ENCODE results near the gene MAGI1. TPM values are rescaled to one million over a fixed set of nuclear protein-coding genes. Genes with fewer than 3 reads are reported as not detected.
"Not testable (repeated sequence)": the region's sequence is repeated elsewhere in the genome, so short reads cannot be mapped to it uniquely, and the experiment has no call there.

The MAGI1 gene
- total RNA-seq, result 22.1 and 44.9 TPM in 2 replicates

GRCh38 chr3:66038726-66039589, at the start of gene MAGI1:
Gene MAGI1 (minus strand): TSS chr3:66038918. CDS start chr3:66038308, 610 bp downstream.
- peak; percentile 68 for DNase-seq (ENCODE audit: extremely low read depth, low read depth, low spot score)

GRCh38 chr3:66083784-66084213, 45.1 kb upstream of the MAGI1 start:
- DNase-seq (ENCODE audit: extremely low read depth, low read depth, low spot score), result no peak

GRCh38 chr3:66083096-66083678, 44.5 kb upstream of the MAGI1 start:
- DNase-seq (ENCODE audit: extremely low read depth, low read depth, low spot score), result no peak

GRCh38 chr3:66082679-66083078, 44.0 kb upstream of the MAGI1 start:
- no peak for DNase-seq (ENCODE audit: extremely low read depth, low read depth, low spot score)

- no peak for DNase-seq (ENCODE audit: extremely low read depth, low read depth, low spot score)
These were observed 41.4 kb upstream of the MAGI1 start for GRCh38 chr3:66080167-66080566.

- DNase-seq (ENCODE audit: extremely low read depth, low read depth, low spot score), result no peak
These were observed 39.3 kb upstream of the MAGI1 start for GRCh38 chr3:66077973-66078372.

- no peak for DNase-seq (ENCODE audit: extremely low read depth, low read depth, low spot score)
These were observed 38.2 kb upstream of the MAGI1 start for GRCh38 chr3:66076861-66077470.

GRCh38 chr3:66075281-66075680, 36.6 kb upstream of the MAGI1 start:
- no peak for DNase-seq (ENCODE audit: extremely low read depth, low read depth, low spot score)

- no peak for DNase-seq (ENCODE audit: extremely low read depth, low read depth, low spot score)
These were observed 34.9 kb upstream of the MAGI1 start for GRCh38 chr3:66073464-66074141.

- no peak for DNase-seq (ENCODE audit: extremely low read depth, low read depth, low spot score)
These were observed 29.5 kb upstream of the MAGI1 start for GRCh38 chr3:66068255-66068654.

- no peak for DNase-seq (ENCODE audit: extremely low read depth, low read depth, low spot score)
These were observed 28.4 kb upstream of the MAGI1 start for GRCh38 chr3:66066963-66067617.

- DNase-seq (ENCODE audit: extremely low read depth, low read depth, low spot score), result no peak
These were observed 16.6 kb upstream of the MAGI1 start for GRCh38 chr3:66055289-66055688.

GRCh38 chr3:66053550-66054094, 14.9 kb upstream of the MAGI1 start:
- DNase-seq (ENCODE audit: extremely low read depth, low read depth, low spot score), result no peak

- DNase-seq (ENCODE audit: extremely low read depth, low read depth, low spot score), result no peak
These were observed 14.2 kb upstream of the MAGI1 start for GRCh38 chr3:66052721-66053549.

GRCh38 chr3:66050821-66051220, 12.1 kb upstream of the MAGI1 start:
- DNase-seq (ENCODE audit: extremely low read depth, low read depth, low spot score), result no peak

GRCh38 chr3:66048051-66048395, 9.3 kb upstream of the MAGI1 start:
- DNase-seq (ENCODE audit: extremely low read depth, low read depth, low spot score), result no peak

- DNase-seq (ENCODE audit: extremely low read depth, low read depth, low spot score), result no peak
These were observed 8.8 kb upstream of the MAGI1 start for GRCh38 chr3:66047311-66048050.

- DNase-seq (ENCODE audit: extremely low read depth, low read depth, low spot score), result not testable (repeated sequence)
These were observed 7.6 kb upstream of the MAGI1 start for GRCh38 chr3:66046321-66046720.

- no peak for DNase-seq (ENCODE audit: extremely low read depth, low read depth, low spot score)
These were observed 3.1 kb upstream of the MAGI1 start for GRCh38 chr3:66041828-66042227.

All from glomerular endothelial cell (primary cell).